Mesodermal cell (in vitro differentiated cells): ENCODE results near the gene CHST11.

ENCODE experiments used
- H3K27ac ChIP-seq: 2 replicates; pipeline ENCODE4 v1.7.0; 2013; ENCODE audit warnings: mild to moderate bottlenecking, low read depth, low read length, moderate library complexity; ENCODE audit not compliant: severe bottlenecking
- H3K36me3 ChIP-seq: 2 replicates; pipeline ENCODE4 v1.7.1; 2013; ENCODE audit warnings: mild to moderate bottlenecking, low read length, moderate library complexity; ENCODE audit not compliant: control insufficient read depth, insufficient read depth
- H3K4me1 ChIP-seq: one replicate; pipeline ENCODE4 v1.7.1; 2013; ENCODE audit warnings: mild to moderate bottlenecking, low read length; ENCODE audit not compliant: insufficient read depth, control insufficient read depth, poor library complexity, severe bottlenecking
- H3K4me3 ChIP-seq: 2 replicates; pipeline ENCODE4 v1.7.0; 2013; ENCODE audit warnings: low read length, control low read depth, mild to moderate bottlenecking; ENCODE audit not compliant: insufficient read depth, poor library complexity, severe bottlenecking; ENCODE audit errors: extremely low read depth
- H3K9me3 ChIP-seq: 2 replicates; pipeline ENCODE4 v1.7.1; 2013; ENCODE audit warnings: mild to moderate bottlenecking, low read length, moderate library complexity; ENCODE audit not compliant: control insufficient read depth
- WGBS, 2 experiments: methylation state at CpG; one replicate each; pipeline ENCODE4 v1.1.5; 2013; ENCODE audit warnings: missing lambda C conversion rate in 2 of 2; ENCODE audit not compliant: insufficient coverage in 2 of 2; 5-methylcytosine and 5-hydroxymethylcytosine counted together

CHST11 gene

GRCh38 chr12:104490850-104491249 lies 34.1 kb downstream of the CHST11 start:
- Histone ChIP-seq H3K4me3 (no peak overlapping the region), H3K36me3 (no peaks in the 10 kb centered on the region), H3K27ac (no peak overlapping the region), H3K9me3 (no peaks in the 10 kb centered on the region), H3K4me1 (no peaks in the 10 kb centered on the region)
- WGBS, 2 experiments: 90 to 92% methylated on average over 1 of the region's 3 CpGs

DNA sequence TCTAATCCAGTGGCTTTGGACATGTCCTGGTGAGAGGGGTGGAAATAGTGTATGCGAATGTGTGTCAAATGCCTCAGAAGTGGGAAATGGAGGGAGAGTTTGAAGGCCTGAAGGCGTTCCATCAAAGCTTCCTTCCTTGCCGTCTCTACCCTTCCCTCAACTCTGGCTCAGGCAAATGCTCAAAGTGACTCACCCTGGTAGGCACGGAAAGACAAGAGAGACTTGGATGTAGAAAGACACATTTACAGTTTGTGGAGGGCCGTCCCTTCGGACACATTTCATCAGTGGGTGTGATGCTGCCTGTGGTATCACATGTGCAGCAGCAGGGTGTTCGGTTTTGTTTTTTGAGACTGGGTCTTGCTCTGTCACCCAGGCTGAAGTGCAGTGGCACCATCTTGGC lies 36.7 kb downstream of the CHST11 start:
- Histone ChIP-seq H3K4me1 (no peaks in the 10 kb centered on the region), H3K4me3 (no peak overlapping the region), H3K9me3 (no peaks in the 10 kb centered on the region), H3K36me3 (no peaks in the 10 kb centered on the region), H3K27ac (no peak overlapping the region)
- WGBS, 2 experiments: 95 to 96% methylated on average over 4 to 6 of the region's 7 CpGs

- H3K9me3 ChIP-seq: no peaks in the 10 kb centered on the region
- no peaks in the 10 kb centered on the region for H3K4me1 ChIP-seq
- H3K4me3 ChIP-seq: no peak overlapping the region
- H3K36me3 ChIP-seq: no peaks in the 10 kb centered on the region
- 91 to 100% methylated on average over 2 to 10 of the region's 13 CpGs for WGBS, 2 experiments
- H3K27ac ChIP-seq: no peak overlapping the region
These were observed 37.5 kb downstream of the CHST11 start for GRCh38 chr12:104494137-104494792.

DNA sequence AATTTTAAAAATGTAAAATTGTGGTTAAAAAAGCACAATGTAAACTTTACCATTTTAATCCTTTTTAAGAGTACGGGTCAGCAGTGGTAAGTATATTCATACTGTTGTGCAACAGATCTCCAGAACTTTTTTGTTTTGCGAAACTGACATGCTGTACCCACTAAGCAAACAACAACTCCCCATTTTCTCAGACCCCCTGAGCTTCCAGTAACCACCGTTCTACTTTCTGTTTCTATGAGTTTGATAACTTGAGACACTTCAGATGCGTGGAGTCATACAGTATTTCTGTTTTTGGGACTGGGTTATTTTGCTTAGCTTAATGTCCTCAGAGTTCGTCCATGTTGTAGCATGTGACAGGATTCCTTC lies 38.0 kb downstream of the CHST11 start:
- Histone ChIP-seq H3K27ac (no peak overlapping the region), H3K9me3 (no peaks in the 10 kb centered on the region), H3K4me3 (no peak overlapping the region), H3K36me3 (no peaks in the 10 kb centered on the region), H3K4me1 (no peaks in the 10 kb centered on the region)
- 87 to 100% methylated on average over 2 to 3 of the region's 5 CpGs for WGBS, 2 experiments

- Histone ChIP-seq H3K36me3 (no peaks in the 10 kb centered on the region), H3K9me3 (no peaks in the 10 kb centered on the region)
- WGBS, 2 experiments: 86% methylated on average over 1 of the region's 3 CpGs; no CpG with 5 or more reads in 1 of the 2 experiments
These were observed 39.0 kb downstream of the CHST11 start for GRCh38 chr12:104495786-104496185.

DNA sequence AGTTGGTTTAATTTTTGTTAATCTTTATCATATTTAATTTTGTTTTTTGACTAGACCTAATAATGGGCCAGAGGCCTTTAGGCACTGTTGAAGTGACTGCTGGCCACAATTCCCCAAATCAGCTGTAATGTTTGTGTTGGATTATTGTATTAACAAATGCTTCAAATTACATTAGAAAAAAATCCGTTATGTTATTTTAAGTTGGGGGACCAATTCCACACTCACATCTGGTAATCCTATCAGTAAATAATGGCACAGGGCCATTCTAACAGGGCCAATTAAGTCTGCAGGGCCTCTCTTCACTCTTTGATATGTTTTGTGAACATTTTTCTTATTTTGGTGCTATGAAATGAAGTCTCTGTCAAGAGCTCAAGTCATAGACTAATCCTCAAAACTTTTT lies 39.6 kb downstream of the CHST11 start:
- H3K36me3 ChIP-seq: no peaks in the 10 kb centered on the region
- 80% methylated on average over 1 of the region's 1 CpG; no CpG with 5 or more reads in 1 of the 2 experiments for WGBS, 2 experiments
- no peaks in the 10 kb centered on the region for H3K9me3 ChIP-seq
- no peak overlapping the region for H3K4me3 ChIP-seq
- no peak overlapping the region for H3K27ac ChIP-seq
- no peaks in the 10 kb centered on the region for H3K4me1 ChIP-seq

More at GRCh38 chr12:104495786-104496185, 39.0 kb downstream of the CHST11 start:
- Histone ChIP-seq H3K4me3 (no peak overlapping the region), H3K4me1 (no peaks in the 10 kb centered on the region), H3K27ac (no peak overlapping the region)

- Histone ChIP-seq H3K4me3 (no peak overlapping the region), H3K4me1 (no peaks in the 10 kb centered on the region), H3K9me3 (no peaks in the 10 kb centered on the region), H3K27ac (no peak overlapping the region), H3K36me3 (no peaks in the 10 kb centered on the region)
- WGBS, 2 experiments: 93 to 99% methylated on average over 6 to 7 of the region's 8 CpGs
These were observed 41.6 kb downstream of the CHST11 start for GRCh38 chr12:104498211-104498801.

DNA sequence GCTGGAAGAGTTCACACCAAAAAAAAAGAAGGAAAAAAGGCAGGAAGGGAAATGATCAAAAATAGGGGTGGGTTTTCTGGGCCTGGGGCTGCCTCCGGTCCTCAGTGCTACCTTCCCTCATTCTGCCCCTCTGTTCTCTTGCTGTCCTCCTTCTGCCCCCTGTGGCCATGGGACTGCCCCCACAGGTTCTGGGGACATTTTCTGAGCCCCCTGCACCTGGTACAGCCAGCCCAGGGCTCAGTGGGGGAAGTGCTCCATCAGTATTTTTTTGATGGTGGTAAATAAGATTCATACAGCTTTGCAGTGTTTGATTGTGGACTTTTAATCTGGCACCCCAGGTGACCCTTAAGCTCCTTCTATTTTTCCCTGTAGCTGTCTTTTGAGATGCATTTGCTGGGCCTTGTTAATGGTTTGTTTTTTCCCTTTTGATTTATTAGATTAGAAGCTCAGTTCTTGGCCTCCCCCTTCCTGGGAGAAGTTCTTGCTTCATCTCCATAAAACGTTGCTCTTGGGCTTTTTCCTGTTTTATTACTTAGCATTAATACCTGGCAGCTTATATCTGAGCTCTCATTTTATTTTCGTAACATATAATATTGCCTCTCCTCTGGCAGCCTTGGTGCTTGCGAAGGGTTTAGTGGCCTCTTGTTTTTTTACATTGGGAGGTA lies 43.1 kb downstream of the CHST11 start:
- no peak overlapping the region for H3K27ac ChIP-seq
- 13 to 25% methylated on average over 1 of the region's 4 CpGs for WGBS, 2 experiments
- H3K4me3 ChIP-seq: no peak overlapping the region

DNA sequence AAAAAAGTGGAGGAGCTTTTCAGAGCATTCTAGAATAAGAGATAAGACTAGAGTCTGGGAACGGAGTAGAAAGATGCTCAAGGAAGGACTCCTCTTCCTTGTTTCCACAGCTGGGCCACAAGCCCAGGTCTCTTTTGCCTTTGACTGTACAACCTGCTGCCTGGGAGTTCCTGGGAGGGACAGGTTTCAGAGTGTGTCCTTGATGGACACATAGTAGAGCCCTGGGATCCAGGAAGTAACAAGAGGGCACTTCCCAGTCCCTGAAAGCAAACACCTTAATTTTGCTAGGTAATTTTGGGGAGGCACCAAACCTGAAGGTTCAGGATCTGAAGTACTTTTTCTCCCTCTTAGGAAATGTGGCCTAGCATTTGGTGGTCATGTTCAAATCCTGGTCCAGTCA lies 44.4 kb downstream of the CHST11 start:
- Histone ChIP-seq H3K27ac (no peak overlapping the region), H3K4me1 (no peaks in the 10 kb centered on the region), H3K9me3 (no peaks in the 10 kb centered on the region), H3K4me3 (no peak overlapping the region), H3K36me3 (no peaks in the 10 kb centered on the region)
- 100% methylated on average over 1 of the region's 1 CpG; no CpG with 5 or more reads in 1 of the 2 experiments for WGBS, 2 experiments

More for the DNA sequence above, 43.1 kb downstream of the CHST11 start:
- Histone ChIP-seq H3K4me1 (no peaks in the 10 kb centered on the region), H3K36me3 (no peaks in the 10 kb centered on the region), H3K9me3 (no peaks in the 10 kb centered on the region)

- no peaks in the 10 kb centered on the region for H3K36me3 ChIP-seq
- no peak overlapping the region for H3K4me3 ChIP-seq
- 94 to 100% methylated on average over 2 to 3 of the region's 3 CpGs for WGBS, 2 experiments
- no peaks in the 10 kb centered on the region for H3K4me1 ChIP-seq
- H3K27ac ChIP-seq: no peak overlapping the region
- no peaks in the 10 kb centered on the region for H3K9me3 ChIP-seq
These were observed 44.9 kb downstream of the CHST11 start for GRCh38 chr12:104501660-104502059.

DNA sequence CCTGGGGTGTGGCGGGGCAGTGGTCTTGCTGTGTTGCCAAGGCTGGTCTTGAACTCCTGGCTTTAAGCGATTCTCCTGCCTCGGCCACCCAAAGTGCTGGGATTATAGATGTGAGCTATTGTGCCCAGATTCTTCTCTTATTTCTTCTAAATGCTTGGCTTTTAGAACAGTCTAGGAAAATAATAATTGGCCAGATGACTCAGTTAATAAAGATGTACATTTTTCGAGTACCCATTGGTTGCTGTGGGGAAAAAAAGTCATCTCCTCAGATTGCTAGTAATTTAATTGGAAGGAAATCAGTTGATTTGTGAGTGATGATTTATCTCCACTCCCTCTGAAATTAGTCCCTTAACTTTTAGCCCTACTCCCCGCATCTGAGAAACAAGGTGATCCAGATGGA lies 45.5 kb downstream of the CHST11 start:
- Histone ChIP-seq H3K36me3 (no peaks in the 10 kb centered on the region), H3K9me3 (no peaks in the 10 kb centered on the region), H3K27ac (no peak overlapping the region), H3K4me1 (no peaks in the 10 kb centered on the region), H3K4me3 (no peak overlapping the region)
- 93 to 100% methylated on average over 1 to 2 of the region's 5 CpGs for WGBS, 2 experiments
